ENCODE measurements around the gene SH3RF3.

Gene SH3RF3

GRCh38 chr2:109316091-109316490, 187.1 kb downstream of the SH3RF3 start:
- DNase-seq = no peak

DNA sequence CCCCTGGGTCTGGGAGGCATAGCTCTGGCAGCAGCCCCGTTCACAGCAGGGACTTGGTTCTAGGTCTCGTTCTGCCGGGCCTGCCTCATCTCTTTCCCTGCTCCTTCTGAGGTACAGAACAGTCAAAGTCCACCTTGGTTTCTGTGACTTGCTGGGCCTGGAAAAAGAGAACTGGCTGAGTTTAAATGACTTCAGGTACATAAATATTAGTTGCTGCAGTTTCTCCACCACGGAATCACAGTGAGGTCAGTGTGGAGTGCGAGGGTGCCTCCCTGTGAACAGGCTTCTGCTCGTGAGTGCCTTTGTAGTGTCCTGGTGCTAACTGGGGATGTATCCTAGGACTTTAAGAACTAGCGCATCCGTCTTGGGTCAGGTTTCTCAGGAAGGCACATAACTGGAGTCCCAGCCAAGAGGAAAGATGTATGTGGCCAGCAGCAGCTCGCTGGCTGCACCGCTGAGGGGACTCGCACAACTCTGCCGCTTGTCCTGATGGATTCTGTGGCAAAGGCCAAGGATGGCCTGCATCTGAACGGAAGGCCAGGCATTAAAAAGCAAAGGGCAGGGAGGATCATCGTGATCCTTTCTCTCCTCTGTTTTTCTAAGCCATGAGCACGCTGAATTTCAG, 188.6 kb downstream of the SH3RF3 start:
- no peak for DNase-seq

- DNase-seq = no peak
These were observed 189.3 kb downstream of the SH3RF3 start for GRCh38 chr2:109318150-109318948.

DNA sequence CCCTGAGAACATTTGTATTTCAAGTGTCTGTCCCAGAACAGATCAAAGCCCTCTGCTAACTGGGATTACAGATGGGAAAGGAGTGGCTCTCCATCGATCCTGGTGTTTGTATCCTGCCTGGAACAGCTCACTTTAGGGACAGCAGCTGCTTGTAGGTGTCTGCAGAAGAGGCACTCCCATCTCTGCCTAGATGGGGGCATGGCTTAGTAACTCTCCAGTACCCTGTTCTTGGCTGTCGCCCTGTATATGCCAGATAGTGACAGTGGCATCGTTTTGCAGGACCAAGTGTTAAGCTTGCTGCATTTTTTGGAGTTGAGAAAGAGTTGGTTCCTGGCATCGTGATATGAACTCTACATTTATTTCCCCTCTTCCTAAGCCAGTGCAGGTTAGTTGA, 189.9 kb downstream of the SH3RF3 start:
- DNase-seq = no peak

GRCh38 chr2:109320195-109320922, 191.4 kb downstream of the SH3RF3 start:
- DNase-seq = no peak

- no peak for DNase-seq
These were observed 192.6 kb downstream of the SH3RF3 start for GRCh38 chr2:109321570-109321969.

DNA sequence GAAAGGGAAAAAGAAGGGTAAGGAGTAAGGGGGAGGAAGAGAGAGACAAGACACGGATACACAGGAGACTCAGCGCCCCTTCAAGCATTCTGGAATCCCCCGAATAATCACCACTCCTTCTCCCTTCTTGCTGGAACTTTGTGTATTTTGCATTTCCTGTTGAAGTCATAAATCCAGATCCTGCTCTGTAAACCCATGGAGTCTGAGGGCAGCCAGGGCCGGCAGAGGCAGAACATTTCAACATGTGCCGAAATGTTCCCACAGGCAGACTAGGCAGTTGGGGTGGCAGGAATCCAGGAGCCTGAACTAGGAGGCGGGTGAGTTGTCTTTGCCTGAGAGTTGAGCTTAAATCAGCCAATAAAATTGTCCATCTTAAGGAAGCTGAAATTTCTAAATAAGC, 193.1 kb downstream of the SH3RF3 start:
- no peak for DNase-seq

DNA sequence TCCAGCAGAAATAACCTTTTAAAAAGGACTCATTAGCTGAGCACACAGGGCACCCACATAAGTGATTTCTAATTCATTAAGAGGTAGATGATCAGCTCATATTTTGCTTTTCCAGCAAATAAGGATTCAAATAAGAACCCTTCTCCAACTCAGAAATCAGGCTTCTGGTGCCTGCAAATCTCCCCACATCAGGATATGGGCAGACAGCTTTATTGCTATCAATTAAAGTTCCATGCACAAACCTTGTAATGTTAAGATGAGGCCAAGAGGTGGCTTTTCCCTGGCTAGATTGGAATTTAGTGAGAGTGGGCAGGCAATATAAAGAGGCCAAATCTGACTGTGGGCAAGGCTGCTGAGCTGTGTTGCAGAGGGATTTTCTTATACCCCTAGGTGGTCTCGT, 193.6 kb downstream of the SH3RF3 start:
- no peak for DNase-seq

DNA sequence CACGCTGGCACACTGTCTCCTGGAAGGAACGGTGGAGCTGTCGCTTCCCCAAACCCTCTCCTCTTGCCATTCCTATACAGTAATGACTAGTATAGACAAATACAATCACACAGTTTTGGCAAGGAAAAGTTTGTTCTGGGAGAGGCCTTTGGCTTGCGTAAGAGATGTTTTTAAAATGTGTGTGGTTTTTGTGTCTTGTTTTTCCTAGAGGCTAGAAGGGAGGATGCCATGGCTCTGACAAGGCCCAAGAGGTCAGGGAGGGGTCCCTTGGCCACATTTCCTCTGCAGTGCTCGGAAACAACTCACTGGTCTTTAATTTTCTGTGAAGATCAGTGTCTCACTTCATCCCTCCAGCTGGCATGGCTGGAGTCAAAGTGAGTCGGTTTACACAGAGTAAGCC, 195.9 kb downstream of the SH3RF3 start:
- no peak for DNase-seq

DNA sequence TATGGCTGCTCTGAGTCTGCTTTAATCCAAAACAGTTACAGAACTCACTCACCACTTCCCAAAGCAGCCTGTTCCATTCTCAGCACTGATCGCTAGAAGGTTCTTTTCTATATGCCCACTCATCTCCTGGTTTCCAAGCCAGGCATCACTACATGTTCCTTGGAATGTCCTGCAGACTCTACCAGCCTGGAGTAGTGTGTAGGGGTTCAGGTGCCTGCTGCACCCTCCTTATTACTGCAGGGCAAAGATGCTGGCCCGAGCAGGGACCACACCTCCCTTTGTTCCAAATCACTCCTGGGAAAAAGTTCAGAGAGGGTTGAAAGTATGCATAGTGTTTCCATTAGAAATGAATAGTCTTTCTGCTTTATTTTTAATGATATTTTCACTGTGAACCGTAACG, 196.6 kb downstream of the SH3RF3 start:
- DNase-seq = no peak

GRCh38 chr2:109326306-109326705, 197.3 kb downstream of the SH3RF3 start:
- DNase-seq = no peak

GRCh38 chr2:109330056-109330455, 201.1 kb downstream of the SH3RF3 start:
- DNase-seq = no peak

GRCh38 chr2:109331081-109331480, 202.1 kb downstream of the SH3RF3 start:
- no peak for DNase-seq

DNA sequence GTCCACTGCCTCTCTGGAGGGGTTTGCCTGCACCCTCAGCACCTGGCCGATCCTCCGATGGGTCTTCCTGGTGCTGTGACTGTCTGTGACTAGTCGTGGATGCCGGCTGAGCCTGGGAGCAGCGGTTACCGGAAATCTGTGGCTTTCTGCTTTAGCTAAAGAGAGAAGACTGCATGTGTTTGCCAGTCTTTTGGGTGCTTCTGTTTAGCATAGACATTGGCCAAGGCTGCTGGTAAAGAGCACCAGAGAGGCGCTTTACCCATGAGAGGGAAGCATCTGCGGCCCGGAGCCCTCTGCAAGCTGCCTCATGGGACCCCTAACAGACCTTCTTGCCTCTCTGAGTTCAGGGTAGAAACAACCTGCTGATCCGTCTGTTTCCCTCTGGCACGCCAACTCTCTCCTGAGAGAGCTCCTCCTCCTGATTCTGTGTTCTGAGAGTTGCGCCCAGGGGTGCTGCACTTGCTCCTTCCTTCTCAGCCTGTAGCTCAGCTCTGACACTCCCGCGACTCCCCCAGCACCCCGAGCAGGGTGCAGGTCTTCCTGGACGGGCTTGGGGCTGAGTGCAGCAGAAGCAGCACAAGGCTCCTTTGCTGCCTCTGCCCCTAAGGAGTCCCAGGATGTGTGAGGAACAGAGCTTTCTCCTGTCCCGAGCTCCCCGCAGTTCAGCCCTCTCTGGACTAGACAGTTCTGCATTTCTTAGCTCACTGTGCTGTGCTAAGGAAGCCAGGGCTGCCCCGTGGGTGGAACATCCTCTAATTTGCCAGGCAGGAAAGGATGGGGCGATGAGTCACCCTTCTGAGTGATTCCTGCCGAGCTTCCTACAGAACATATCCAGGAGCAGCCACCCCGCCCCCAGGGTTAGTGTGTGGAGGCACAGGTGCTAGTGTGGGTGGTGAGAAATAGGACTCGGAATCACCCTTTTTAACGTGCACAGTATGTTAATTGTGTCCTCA, 203.2 kb downstream of the SH3RF3 start:
- DNase-seq = no peak

GRCh38 chr2:109332880-109333279, 203.9 kb downstream of the SH3RF3 start:
- DNase-seq = no peak

DNA sequence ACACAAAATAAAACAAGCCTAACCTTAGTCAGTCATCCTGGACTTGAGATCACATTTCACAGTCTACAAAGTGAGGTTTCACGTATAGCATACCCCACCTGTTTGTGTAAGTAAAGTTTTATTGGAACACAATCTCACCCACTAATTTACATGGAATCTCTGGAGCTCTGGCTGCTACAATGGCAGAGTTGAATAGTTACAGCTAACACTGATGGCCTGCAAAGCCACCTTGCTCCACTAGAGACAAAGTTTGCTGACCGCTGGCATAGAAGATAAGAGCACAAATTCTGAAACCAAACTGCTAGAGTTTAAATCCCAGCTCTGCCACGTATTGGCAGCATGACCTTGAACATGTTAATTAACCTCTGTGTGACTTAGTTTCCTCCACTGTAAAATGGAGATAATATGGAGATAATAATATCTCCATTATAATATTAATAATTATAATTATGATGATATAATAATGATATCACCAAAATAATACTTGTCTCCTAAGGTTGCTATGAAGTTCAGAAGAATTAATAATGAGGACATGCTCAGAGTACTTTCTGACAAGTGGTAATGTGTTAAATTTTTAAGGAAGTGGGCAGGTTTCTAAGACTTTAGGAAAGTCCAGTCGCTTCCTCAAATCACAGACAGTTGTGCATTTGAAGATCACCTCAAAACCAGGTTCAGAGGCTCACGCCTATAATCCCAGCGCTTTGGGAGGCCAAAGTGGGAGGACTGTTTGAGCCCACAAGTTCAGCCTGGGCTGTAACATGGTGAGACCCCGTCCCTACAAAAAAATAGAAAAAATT, 204.6 kb downstream of the SH3RF3 start:
- no peak for DNase-seq

- DNase-seq = no peak
These were observed 206.7 kb downstream of the SH3RF3 start for GRCh38 chr2:109335631-109336176.

GRCh38 chr2:109336296-109336695, 207.3 kb downstream of the SH3RF3 start:
- no peak for DNase-seq

DNA sequence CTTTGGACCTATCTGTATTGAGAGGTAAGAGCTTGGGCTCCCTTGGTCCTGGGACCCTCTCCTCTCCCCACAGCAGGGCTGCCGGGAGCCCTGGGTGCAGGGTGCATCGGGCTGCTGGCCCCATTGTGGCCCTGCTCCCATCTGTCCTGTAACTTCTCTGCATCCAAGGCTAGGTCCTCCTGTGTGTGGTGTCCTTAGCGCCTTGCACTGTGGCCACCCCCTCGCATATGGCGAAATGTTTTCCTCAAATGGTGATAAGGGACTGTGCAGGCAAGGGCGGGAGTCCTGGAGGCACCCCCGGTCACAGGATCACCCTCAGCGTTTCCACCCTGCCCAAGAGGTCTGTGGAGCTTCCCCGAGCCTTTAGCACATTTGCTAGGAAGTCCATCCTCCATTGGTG, 208.2 kb downstream of the SH3RF3 start:
- DNase-seq = no peak

GRCh38 chr2:109339519-109339966, 210.5 kb downstream of the SH3RF3 start:
- no peak for DNase-seq

DNA sequence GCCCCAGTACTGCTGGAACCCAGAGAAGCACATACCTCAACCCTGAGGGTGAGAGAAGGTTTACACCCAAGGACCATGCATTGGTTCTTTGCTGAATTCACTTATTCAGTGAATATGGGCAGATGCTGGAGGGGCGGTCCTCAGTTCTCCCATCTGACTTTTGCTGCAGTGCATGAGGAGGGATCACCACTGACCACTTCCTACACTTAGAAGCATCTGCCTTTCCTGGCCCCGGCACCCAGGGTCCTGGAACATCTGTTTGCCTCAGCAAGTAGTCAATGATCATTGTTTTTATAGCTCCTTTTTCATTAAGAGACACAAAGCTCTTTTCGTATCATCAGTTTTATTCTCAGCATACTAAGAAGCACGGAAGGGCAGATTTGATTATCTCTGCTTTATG, 211.4 kb downstream of the SH3RF3 start:
- DNase-seq = no peak

Data from activated CD8-positive, alpha-beta memory T cell treated with anti-CD3 and anti-CD28 coated beads for 24 hours (primary cell).